Colonic mucosa (tissue), 4 donors: ENCODE data around the gene KMT5C. TPM values are rescaled to one million over a fixed set of nuclear protein-coding genes. Genes with fewer than 3 reads are reported as not detected.

Source experiments
- DNase-seq: peaks from one replicate; pipeline ENCODE4 v3.0.0-alpha.2; 2020
- H3K27ac ChIP-seq: fragments of 200-600 bp; one replicate; pipeline ENCODE4 v1.8.0; 2021
- H3K27me3 ChIP-seq: fragments of 200-600 bp; one replicate; pipeline ENCODE4 v1.8.0; 2021
- H3K36me3 ChIP-seq: fragments of 200-600 bp; one replicate; pipeline ENCODE4 v1.8.0; 2021
- H3K4me1 ChIP-seq: fragments of 200-600 bp; one replicate; pipeline ENCODE4 v1.8.0; 2021; ENCODE audit warnings: mild to moderate bottlenecking
- H3K4me3 ChIP-seq: fragments of 200-600 bp; one replicate; pipeline ENCODE4 v1.8.0; 2021
- H3K9ac ChIP-seq, 2 donors: one replicate each; pipeline ENCODE4 v1.7.0; 2013; ENCODE audit warnings: control low read depth in 2 of 2, low read depth in 2 of 2, low read length in 2 of 2
- H3K9me3 ChIP-seq: fragments of 200-600 bp; one replicate; pipeline ENCODE4 v1.8.0; 2021
- CTCF ChIP-seq: fragments of 200-600 bp; IDR thresholded peaks from one replicate; pipeline ENCODE4 v1.8.0; 2022; ENCODE audit warnings: antibody characterized with exemption, mild to moderate bottlenecking
- intact Hi-C: fragments of 100-400 bp; cut with DNase I; formaldehyde crosslinking; loops from one replicate; pipeline ENCODE4 v1.14.1; 2022
- total RNA-seq, 2 donors: library from RNA; stranded (reverse); fragmentation: NEBNext Ultra II Directional in 1 of 2; extraction: Animal tissue kit (Norgen Biotek cat#: 25700) in 1 of 2; gene quantifications; one replicate each; pipeline ENCODE4 v1.2.1, GENCODE V29; 2021
- donor health status: healthy.
- donor health status: DM: no; HTN: no; CAD: no.
- donor health status: DM: no; HTN: no; CAD: no.

KMT5C gene
- total RNA-seq, 2 donors from 2014 or later, result 14.9 to 24.9 TPM

GRCh38 chr19:55311397-55311796 is 28.3 kb upstream of the KMT5C start:
- H3K9ac ChIP-seq, result no peak overlapping the region
- no peaks in the 10 kb centered on the region for H3K27me3 ChIP-seq
- no peaks in the 10 kb centered on the region for H3K36me3 ChIP-seq
- no peak for TF ChIP-seq CTCF
- DNase-seq, result no peak
- H3K4me1 ChIP-seq, result no peaks in the 10 kb centered on the region
- no peaks in the 10 kb centered on the region for H3K9me3 ChIP-seq
- no peak overlapping the region for H3K4me3 ChIP-seq
- intact Hi-C loops, result no loop called here
- H3K27ac ChIP-seq, result no peak overlapping the region

- H3K36me3 ChIP-seq, result no peaks in the 10 kb centered on the region
- H3K4me1 ChIP-seq, result no peaks in the 10 kb centered on the region
- intact Hi-C loops, result no loop called here
- H3K27ac ChIP-seq, result no peak overlapping the region
- DNase-seq, result no peak
- no peak overlapping the region for H3K9ac ChIP-seq
- no peak overlapping the region for H3K4me3 ChIP-seq
- H3K9me3 ChIP-seq, result no peaks in the 10 kb centered on the region
- no peaks in the 10 kb centered on the region for H3K27me3 ChIP-seq
- no peak for TF ChIP-seq CTCF
These were observed 27.9 kb upstream of the KMT5C start for GRCh38 chr19:55311797-55312196.

- TF ChIP-seq CTCF, result no peak
- DNase-seq, result no peak
- Histone ChIP-seq H3K27ac (no peak overlapping the region), H3K4me3 (no peak overlapping the region), H3K27me3 (no peaks in the 10 kb centered on the region), H3K4me1 (no peaks in the 10 kb centered on the region), H3K36me3 (no peaks in the 10 kb centered on the region), H3K9me3 (no peaks in the 10 kb centered on the region), H3K9ac (no peak overlapping the region)
- intact Hi-C loops, result no loop called here
These were observed 26.8 kb upstream of the KMT5C start for GRCh38 chr19:55312621-55313512.

- intact Hi-C loops, result no loop called here
- Histone ChIP-seq H3K27me3 (no peaks in the 10 kb centered on the region), H3K4me3 (no peak overlapping the region), H3K9me3 (no peaks in the 10 kb centered on the region), H3K36me3 (no peaks in the 10 kb centered on the region), H3K27ac (no peak overlapping the region), H3K9ac (no peak overlapping the region), H3K4me1 (no peaks in the 10 kb centered on the region)
- no peak for TF ChIP-seq CTCF
- DNase-seq, result no peak
These were observed 25.3 kb upstream of the KMT5C start for GRCh38 chr19:55314396-55314795.

GRCh38 chr19:55315956-55316525 is 23.6 kb upstream of the KMT5C start:
- H3K27ac ChIP-seq, result no peak overlapping the region
- no peak for DNase-seq
- H3K36me3 ChIP-seq, result no peaks in the 10 kb centered on the region
- no peaks in the 10 kb centered on the region for H3K27me3 ChIP-seq
- H3K4me1 ChIP-seq, result no peaks in the 10 kb centered on the region
- intact Hi-C loops, result no loop called here
- no peak overlapping the region for H3K9ac ChIP-seq
- H3K9me3 ChIP-seq, result no peaks in the 10 kb centered on the region
- H3K4me3 ChIP-seq, result no peak overlapping the region
- no peak for TF ChIP-seq CTCF
